PFSK-1 (cell line): ENCODE measurements around the gene ITK.

Experiments
- POLR2AphosphoS5 ChIP-seq: IDR thresholded peaks from 2 replicates; pipeline ENCODE4 v1.6.1; 2012; ENCODE audit warnings: low read depth, mild to moderate bottlenecking, control low read depth, low read length, moderate library complexity
- TAF1 ChIP-seq: IDR thresholded peaks from 2 replicates; pipeline ENCODE4 v1.6.1; 2012; ENCODE audit warnings: low read length, control low read depth, borderline replicate concordance; ENCODE audit not compliant: insufficient read depth

GRCh38 chr5:157212307-157212706 lies 31.7 kb downstream of the ITK start:
- TF ChIP-seq TAF1: no peak
- TF ChIP-seq POLR2AphosphoS5: no peak
